Motor neuron (in vitro differentiated cells): ENCODE results near the gene ARL4A. TPM values are rescaled to one million over a fixed set of nuclear protein-coding genes. Genes with fewer than 3 reads are reported as not detected.
"Not testable (repeated sequence)": the region's sequence is repeated elsewhere in the genome, so short reads cannot be mapped to it uniquely, and the experiment has no call there.

Experiments used
- ATAC-seq, 8 experiments: fragments of 200-7000 bp; cut with Tn5 transposase; replicated peaks in 6 of 8; 2 replicates each; pipeline ENCODE4 v1.8.0; 2021; ENCODE audit warnings: mild to moderate bottlenecking in 8 of 8, moderate library complexity in 8 of 8
- H3K27ac ChIP-seq, 2 donors: fragments of 250-450 bp; sonication (Bioruptor Pico); 2 replicates each; pipeline ENCODE4 v1.9.0; 2021; ENCODE audit warnings: antibody characterized with exemption in 2 of 2, mild to moderate bottlenecking in 2 of 2, moderate library complexity in 1 of 2
- H3K4me1 ChIP-seq, 2 donors: fragments of 250-450 bp; sonication (Bioruptor Pico); replicated peaks in 1 of 2; 2 replicates each; pipeline ENCODE4 v1.6.1; 2021; ENCODE audit warnings: antibody characterized with exemption in 2 of 2, mild to moderate bottlenecking in 2 of 2, moderate library complexity in 1 of 2
- H3K4me3 ChIP-seq, 5 donors: fragments of 250-450 bp; sonication (Bioruptor Pico); 2 replicates each; pipeline ENCODE4 v1.9.0; 2021; ENCODE audit warnings: antibody characterized with exemption in 5 of 5, mild to moderate bottlenecking in 5 of 5, moderate library complexity in 4 of 5
- WGBS, 10 experiments: fragments of 450-650 bp; shearing (Covaris generic); methylation state at CpG; one replicate each; pipeline ENCODE4 v1.0.0; 2022; 5-methylcytosine and 5-hydroxymethylcytosine counted together
- in situ Hi-C, 9 experiments: fragments of 400-800 bp; cut with MboI; loops; one replicate each; pipeline ENCODE4 v1.15.0; 2021; ENCODE audit warnings: low sequenced_read_pairs in 9 of 9, low pct_unique_long_range_greater_than_20kb in 2 of 9; ENCODE audit not compliant: unreplicated experiment in 9 of 9
- total RNA-seq, 8 experiments: library from RNA; unstranded; fragments of 300-600 nt; gene quantifications; 2 replicates each; pipeline versions ENCODE4 v1.2.3 to v1.2.4, GENCODE V29; 2022

The ARL4A gene, protein sequence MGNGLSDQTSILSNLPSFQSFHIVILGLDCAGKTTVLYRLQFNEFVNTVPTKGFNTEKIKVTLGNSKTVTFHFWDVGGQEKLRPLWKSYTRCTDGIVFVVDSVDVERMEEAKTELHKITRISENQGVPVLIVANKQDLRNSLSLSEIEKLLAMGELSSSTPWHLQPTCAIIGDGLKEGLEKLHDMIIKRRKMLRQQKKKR
- total RNA-seq = 10 to 100 TPM; 12.9 to 73.5 (median 30.5) TPM

DNA sequence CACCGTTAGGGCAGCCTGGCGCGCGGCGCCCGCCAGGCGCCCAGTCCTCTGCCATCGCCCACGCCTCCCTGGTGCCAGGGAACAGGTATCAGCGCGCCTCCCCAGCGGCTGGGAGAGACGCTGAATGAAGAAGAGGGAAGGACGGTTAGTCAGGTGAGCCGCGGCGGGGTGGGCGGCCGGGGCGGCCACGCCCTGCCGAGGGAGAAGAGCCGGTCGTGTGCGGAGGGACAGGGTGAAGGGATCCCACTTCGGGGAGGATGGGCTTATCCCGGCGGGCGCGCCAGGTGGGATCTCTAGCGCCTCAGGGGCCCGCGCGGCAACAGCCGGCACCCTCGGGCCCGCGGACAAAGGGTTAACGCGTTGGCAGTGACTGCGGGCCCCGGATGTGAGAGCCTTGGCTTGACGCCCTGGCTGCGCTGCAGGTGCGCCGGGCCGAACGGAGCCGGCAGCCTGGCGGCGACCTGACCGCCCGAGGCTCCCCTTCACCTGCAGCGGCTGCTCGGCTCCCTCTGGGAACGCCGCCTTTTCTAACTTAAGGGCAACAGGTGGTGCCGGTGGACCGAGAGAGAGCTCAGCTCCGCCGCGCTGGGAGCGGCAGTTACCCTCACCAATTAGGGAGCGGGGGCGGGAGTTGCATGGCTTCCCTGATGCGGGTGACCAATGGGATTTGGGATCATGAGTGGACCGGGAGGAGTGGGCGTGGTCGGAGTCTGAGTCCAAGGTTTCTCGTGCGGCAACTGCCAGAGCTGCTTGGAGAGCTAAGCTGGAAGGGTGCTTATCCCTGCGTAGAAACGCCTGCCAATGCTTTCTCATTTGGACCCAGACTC, at the start of gene ARL4A:
ARL4A (plus strand) TSS at position 743 of the 827 bp plus-strand sequence. CDS start 622 bp downstream, outside the sequence.
- 0% methylated on average over 1 to 5 of the region's 73 CpGs; no CpG with 5 or more reads in 6 of the 10 experiments for WGBS, 10 experiments
- peaks cover 0 to 3% of the 10 kb centered on the region in 2 donors for H3K4me1 ChIP-seq
- H3K27ac ChIP-seq = peak within 1 kb of the TSS; percentile 79 to 88
- H3K4me3 ChIP-seq = peak within 1 kb of the TSS; percentile 67 to 86 (median 79)
- in situ Hi-C loops = loop anchor here in 1 of 9 experiments (10.0 kb wide), 1 partner anchor 578 kb away; no protein-coding TSS in a partner anchor
- ATAC-seq = peak; percentile 85 to 95 (median 91)

DNA sequence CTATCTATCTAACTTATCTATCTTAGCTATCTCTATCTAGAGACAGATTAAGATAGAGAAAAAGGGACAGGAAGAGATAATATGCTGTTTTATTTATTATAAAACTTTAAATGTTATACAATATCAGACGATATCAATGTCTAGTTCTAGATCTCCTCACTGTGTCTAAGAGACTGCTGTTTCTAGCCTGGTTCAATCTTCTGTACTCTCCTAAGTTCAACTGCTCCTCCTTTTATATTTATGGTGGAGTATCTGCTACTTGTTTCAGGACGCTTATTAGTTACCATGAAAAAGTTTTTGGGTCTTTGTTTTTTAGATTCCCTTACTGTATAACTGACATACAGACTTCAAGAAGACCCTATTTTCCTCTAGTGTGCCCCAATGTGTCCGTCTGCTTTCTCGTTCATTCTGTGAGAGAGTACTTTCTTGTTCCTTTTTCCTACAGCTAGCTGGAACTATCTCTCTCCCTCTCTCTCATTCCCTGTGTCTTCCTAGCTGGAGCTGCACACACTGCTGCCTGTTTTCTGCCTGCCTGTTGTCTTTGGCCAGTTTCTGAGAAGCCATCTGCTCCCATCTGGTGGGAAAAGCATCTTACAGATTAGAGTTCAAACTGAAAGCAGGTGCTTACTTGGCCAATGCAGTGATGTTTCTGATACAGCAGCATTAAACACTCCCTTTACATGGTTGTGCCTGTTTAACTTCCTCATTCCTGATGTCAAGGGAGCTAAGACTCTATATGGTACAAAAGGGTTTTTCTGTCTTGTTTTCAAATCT, 49.4 kb upstream of the ARL4A start:
- no peak overlapping the region for H3K4me3 ChIP-seq
- no peaks in the 10 kb centered on the region for H3K4me1 ChIP-seq
- H3K27ac ChIP-seq = no peak overlapping the region
- WGBS, 10 experiments = 8 to 87% (median 54%) methylated on average over 2 to 4 of the region's 4 CpGs
- in situ Hi-C loops = loop anchor here in 5 of 9 experiments (25.0 kb wide), 2 partner anchors 101 to 624 kb away; no protein-coding TSS in a partner anchor
- ATAC-seq = peak in 1 of 8 experiments; percentile 36

DNA sequence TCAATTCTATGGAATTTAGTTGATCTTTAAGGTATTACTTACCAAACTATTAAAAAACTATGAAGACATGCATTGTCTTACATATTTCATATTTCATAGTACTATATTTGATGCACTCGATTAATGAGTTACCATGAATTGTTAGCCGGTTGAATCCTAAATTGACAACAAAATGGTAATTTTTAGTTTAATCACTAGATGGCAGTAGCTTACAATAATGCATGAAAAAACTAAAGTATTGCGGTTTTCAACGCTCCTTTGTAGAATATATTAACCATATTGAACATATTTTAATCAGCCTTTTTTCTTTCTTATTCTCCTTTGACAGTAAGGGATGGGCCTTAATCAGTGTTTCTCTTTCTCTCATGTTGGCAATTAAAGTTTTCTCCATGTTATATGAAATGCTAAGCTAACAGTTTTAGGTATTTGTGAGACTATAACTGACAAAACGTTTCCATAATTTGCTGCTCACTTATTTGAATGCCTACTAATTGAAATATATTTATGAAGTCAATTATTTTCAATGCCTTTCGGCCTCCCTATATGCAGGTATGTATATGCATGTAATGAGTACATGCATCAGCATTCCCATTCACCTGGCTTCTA, 48.5 kb upstream of the ARL4A start:
- no peaks in the 10 kb centered on the region for H3K4me1 ChIP-seq
- peak in 1 of 8 experiments; percentile 39 for ATAC-seq
- in situ Hi-C loops = loop anchor here in 5 of 9 experiments (25.0 kb wide), 2 partner anchors 102 to 623 kb away; no protein-coding TSS in a partner anchor

DNA sequence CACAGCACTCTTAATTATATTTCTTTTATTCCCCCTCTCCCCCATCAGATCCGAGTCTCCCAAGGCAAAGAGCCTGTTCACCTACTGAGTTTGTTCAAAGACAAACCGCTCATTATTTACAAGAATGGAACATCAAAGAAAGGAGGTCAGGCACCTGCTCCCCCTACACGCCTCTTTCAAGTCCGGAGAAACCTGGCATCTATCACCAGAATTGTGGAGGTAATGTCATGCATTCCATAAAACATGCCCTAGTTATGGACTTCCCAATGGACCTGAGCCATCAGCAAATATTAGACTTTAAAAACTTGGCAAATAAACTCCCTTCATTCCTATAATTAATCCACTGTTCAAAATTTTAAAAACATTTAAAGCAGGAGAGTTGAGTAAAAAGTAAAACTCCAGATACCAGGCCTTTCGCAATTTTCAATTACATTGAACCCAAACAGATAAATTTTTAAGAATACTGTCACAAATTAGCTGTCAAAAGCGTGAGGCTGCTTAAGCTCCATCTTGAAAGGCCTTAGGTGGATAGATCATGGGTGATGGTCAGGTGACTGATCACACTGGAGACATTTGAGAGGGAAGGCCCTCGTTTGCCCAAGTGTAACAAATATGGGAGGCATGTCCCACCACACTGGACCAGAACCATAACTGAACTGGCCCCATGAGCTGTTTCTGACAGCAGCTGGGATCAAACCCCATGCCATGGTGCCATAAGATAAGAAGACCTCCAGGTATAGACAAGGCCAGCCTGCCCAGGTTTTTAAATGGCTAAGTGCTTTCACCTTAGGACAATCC, 46.9 kb upstream of the ARL4A start:
- H3K4me1 ChIP-seq = no peaks in the 10 kb centered on the region
- 63 to 96% (median 84%) methylated on average over 2 to 6 of the region's 7 CpGs for WGBS, 10 experiments
- no peak overlapping the region for H3K4me3 ChIP-seq
- no peak for ATAC-seq
- H3K27ac ChIP-seq = no peak overlapping the region
- in situ Hi-C loops = loop anchor here in 7 of 9 experiments (10.0 to 25.0 kb wide), 3 partner anchors 103 to 624 kb away; no protein-coding TSS in a partner anchor

More for the DNA sequence above, 48.5 kb upstream of the ARL4A start:
- 0 to 30% (median 18%) methylated on average over 5 to 6 of the region's 6 CpGs for WGBS, 10 experiments
- H3K4me3 ChIP-seq = no peak overlapping the region
- no peak overlapping the region for H3K27ac ChIP-seq

DNA sequence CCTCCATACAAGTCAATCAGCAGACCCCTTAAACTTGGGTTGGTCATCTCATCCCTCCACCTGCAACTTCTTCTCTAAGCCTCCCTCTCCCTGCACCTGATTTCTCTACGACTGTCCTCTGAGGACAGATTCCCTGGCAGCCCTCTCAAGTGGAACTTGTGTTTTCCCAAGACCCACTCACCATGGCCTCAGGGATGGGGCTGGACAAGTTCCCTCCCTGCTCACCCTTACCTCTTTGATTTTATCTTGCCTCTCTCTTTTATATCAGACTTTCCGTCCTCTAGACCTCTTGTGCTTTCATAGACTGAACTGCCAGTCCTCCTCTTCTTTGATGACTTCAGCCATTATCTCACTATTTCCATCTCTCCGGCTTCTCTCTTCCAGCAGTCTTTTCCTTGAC, 46.2 kb upstream of the ARL4A start:
- 75 to 100% (median 97%) methylated on average over 1 to 3 of the region's 3 CpGs; no CpG with 5 or more reads in 1 of the 10 experiments for WGBS, 10 experiments
- no peak for ATAC-seq
- H3K27ac ChIP-seq = no peak overlapping the region
- H3K4me3 ChIP-seq = no peak overlapping the region
- in situ Hi-C loops = loop anchor here in 7 of 9 experiments (10.0 to 25.0 kb wide), 3 partner anchors 104 to 624 kb away; no protein-coding TSS in a partner anchor
- H3K4me1 ChIP-seq = no peaks in the 10 kb centered on the region

DNA sequence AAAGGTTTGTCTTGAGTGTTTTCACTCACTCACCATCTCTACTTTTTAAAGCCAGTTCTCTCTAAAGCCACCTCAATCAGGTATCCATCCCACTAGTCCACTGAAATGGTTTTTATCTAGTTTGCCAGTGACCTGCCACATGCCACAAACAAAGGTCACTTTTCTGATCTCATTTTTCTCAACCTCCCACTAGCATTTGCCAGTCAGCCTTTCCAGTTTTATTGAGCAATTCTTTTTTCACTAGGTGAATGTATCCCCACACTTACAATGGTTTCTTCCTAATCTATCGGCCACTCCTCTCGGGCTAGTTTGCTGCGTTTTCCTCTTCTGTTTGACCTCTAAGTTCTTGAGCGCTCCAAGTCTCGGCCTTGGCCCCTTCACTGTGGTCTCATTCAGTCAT, 44.9 kb upstream of the ARL4A start:
- Histone ChIP-seq H3K4me3 (no peak overlapping the region), H3K27ac (no peak overlapping the region), H3K4me1 (no peaks in the 10 kb centered on the region)
- in situ Hi-C loops = loop anchor here in 7 of 9 experiments (10.0 to 25.0 kb wide), 3 partner anchors 105 to 622 kb away; no protein-coding TSS in a partner anchor
- no peak for ATAC-seq
- 36 to 100% (median 89%) methylated on average over 2 to 5 of the region's 5 CpGs; no CpG with 5 or more reads in 1 of the 10 experiments for WGBS, 10 experiments

DNA sequence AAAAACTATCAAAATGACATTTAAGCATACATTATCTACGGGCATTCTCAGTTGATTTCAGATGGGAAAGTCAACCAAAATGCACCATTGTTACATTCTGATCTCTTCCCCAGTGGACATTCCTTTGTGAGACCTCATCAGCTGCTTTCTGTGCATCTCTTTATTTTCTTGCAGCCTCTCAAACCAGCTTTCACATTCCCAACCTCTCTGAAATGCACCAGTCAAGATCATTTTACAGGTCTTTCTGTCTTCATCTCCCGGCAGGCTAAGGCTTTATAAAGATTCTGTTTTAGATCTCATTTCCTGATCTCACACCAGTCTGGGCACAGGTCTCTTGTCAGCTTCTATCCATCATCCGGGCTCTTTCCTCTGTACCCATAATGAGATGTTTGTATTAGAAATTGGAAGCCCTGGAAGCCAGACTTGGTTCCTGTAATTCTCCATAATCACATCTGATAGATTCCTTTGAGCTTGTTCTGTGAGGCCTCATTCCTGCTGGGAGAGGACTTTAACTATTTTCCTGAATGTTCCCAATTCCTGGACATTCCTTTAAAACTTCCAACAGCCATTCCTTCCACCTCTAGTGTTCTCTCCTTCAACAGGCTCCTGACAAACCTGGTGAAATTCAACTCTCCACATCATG, 44.3 kb upstream of the ARL4A start:
- no peak for ATAC-seq
- no peak overlapping the region for H3K4me3 ChIP-seq
- no peak overlapping the region for H3K27ac ChIP-seq
- in situ Hi-C loops = loop anchor here in 7 of 9 experiments (10.0 to 25.0 kb wide), 3 partner anchors 106 to 622 kb away; no protein-coding TSS in a partner anchor
- H3K4me1 ChIP-seq = no peaks in the 10 kb centered on the region
- 47 to 100% (median 94%) methylated on average over 1 to 3 of the region's 3 CpGs; no CpG with 5 or more reads in 1 of the 10 experiments for WGBS, 10 experiments

DNA sequence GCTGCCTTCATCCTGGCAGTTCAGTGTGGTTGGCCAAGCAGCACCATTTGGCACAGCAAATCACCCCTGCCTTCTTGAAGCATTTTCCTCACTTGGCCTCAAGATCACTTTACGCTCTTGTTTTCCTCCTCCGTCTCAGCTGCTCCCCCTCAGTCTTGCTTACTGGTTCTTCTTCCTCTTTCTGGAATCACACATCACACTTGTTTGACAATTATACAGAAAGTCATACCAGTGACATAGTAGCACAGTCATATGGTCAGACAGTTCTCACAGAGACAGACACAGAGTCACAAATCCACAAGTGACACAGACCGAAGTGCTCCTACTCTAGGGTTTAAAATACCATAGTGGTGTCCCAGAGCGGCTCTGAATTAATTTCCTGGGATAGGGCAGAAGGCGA, 43.8 kb upstream of the ARL4A start:
- in situ Hi-C loops = loop anchor here in 7 of 9 experiments (10.0 to 25.0 kb wide), 3 partner anchors 106 to 621 kb away; no protein-coding TSS in a partner anchor
- 69 to 100% (median 94%) methylated on average over 1 to 4 of the region's 5 CpGs; no CpG with 5 or more reads in 2 of the 10 experiments for WGBS, 10 experiments

DNA sequence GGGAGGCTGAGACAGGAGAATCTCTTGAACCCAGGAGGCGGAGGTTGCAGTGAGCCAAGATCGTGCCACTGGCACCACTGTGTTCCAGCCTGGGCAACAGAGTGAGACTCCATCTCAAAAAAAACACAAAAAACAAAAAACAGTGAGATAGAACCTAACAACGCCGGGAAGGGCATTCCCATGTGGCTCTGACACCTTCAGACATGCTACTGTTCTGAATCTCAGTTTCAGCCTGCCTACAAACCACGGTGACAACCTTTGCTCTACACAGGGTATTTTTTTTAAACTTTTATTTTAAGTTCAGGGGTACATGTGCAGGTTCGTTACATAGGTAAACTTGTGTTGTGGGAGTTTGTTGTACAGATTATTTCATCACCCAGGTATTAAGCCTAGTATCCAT, 42.2 kb upstream of the ARL4A start:
- H3K4me1 ChIP-seq, H3K27ac ChIP-seq, ATAC-seq, H3K4me3 ChIP-seq: not testable (repeated sequence)
- in situ Hi-C loops = loop anchor here in 7 of 9 experiments (10.0 to 25.0 kb wide), 3 partner anchors 108 to 620 kb away; no protein-coding TSS in a partner anchor
- 62 to 100% (median 79%) methylated on average over 1 to 4 of the region's 6 CpGs; no CpG with 5 or more reads in 2 of the 10 experiments for WGBS, 10 experiments

More for the DNA sequence above, 43.8 kb upstream of the ARL4A start:
- no peak overlapping the region for H3K27ac ChIP-seq
- ATAC-seq = no peak
- H3K4me3 ChIP-seq = no peak overlapping the region
- no peaks in the 10 kb centered on the region for H3K4me1 ChIP-seq

DNA sequence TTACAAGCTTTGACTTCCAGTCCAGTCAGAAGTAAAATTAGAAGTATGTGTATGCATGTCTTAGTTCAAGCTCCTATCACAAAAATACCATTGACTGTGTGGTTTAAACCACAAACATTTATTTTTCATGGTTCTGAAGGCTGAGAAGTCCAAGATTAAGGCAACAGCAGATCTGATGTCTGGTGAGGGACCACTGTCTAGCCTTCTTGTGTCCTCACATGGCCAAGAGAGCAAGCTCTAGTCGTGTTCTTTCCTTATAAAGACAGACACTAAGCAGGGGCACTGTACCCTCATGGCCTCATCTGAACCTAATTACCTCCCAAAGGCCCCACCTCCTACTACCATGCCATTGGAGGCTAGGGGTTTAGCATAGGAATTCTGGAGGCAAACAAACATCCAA, 41.3 kb upstream of the ARL4A start:
- peak in 1 of 8 experiments; percentile 13 for ATAC-seq
- WGBS, 10 experiments = 13 to 63% (median 43%) methylated on average over 1 of the region's 1 CpG; no CpG with 5 or more reads in 7 of the 10 experiments
- Histone ChIP-seq H3K4me3 (no peak overlapping the region), H3K4me1 (no peaks in the 10 kb centered on the region), H3K27ac (no peak overlapping the region)
- in situ Hi-C loops = loop anchor here in 7 of 9 experiments (10.0 to 25.0 kb wide), 3 partner anchors 109 to 619 kb away; no protein-coding TSS in a partner anchor
